HG02938 (cell line): ENCODE data around the gene TBCE.

ENCODE experiments used
- ATAC-seq: cut with Tn5 transposase; IDR thresholded peaks from one replicate; pipeline ENCODE4 v1.9.1; 2021; ENCODE audit warnings: mild to moderate bottlenecking, moderate library complexity; ENCODE audit not compliant: unreplicated experiment

The TBCE gene

GRCh38 chr1:235409042-235409820 lies 42.0 kb downstream of the TBCE start:
- no peak for ATAC-seq

GRCh38 chr1:235410467-235410866 lies 43.2 kb downstream of the TBCE start:
- ATAC-seq = no peak

GRCh38 chr1:235411489-235412486 lies 44.6 kb downstream of the TBCE start:
- no peak for ATAC-seq

- no peak for ATAC-seq
Observed at GRCh38 chr1:235415008-235415904, 48.0 kb downstream of the TBCE start.

- no peak for ATAC-seq
Observed at GRCh38 chr1:235416662-235417049, 49.4 kb downstream of the TBCE start.

GRCh38 chr1:235417086-235417697 lies 50.0 kb downstream of the TBCE start:
- ATAC-seq = no peak

GRCh38 chr1:235421751-235422150 lies 54.5 kb downstream of the TBCE start:
- ATAC-seq = no peak

- ATAC-seq = no peak
Observed at GRCh38 chr1:235423214-235423652, 56.0 kb downstream of the TBCE start.

- ATAC-seq = no peak
Observed at GRCh38 chr1:235424092-235424491, 56.9 kb downstream of the TBCE start.

- no peak for ATAC-seq
Observed at GRCh38 chr1:235425357-235425756, 58.1 kb downstream of the TBCE start.

- no peak for ATAC-seq
Observed at GRCh38 chr1:235426143-235426542, 58.9 kb downstream of the TBCE start.

- ATAC-seq = no peak
Observed at GRCh38 chr1:235426680-235427079, 59.5 kb downstream of the TBCE start.

- ATAC-seq = no peak
Observed at GRCh38 chr1:235427447-235427846, 60.2 kb downstream of the TBCE start.

- no peak for ATAC-seq
Observed at GRCh38 chr1:235429143-235429542, 61.9 kb downstream of the TBCE start.

- no peak for ATAC-seq
Observed at GRCh38 chr1:235430991-235431390, 63.8 kb downstream of the TBCE start.

- no peak for ATAC-seq
Observed at GRCh38 chr1:235434001-235434400, 66.8 kb downstream of the TBCE start.

GRCh38 chr1:235441159-235441685 lies 74.0 kb downstream of the TBCE start:
- ATAC-seq = no peak

GRCh38 chr1:235442788-235443429 lies 75.7 kb downstream of the TBCE start:
- ATAC-seq = no peak

GRCh38 chr1:235448616-235449015 lies 81.4 kb downstream of the TBCE start:
- ATAC-seq = no peak

- ATAC-seq = no peak
Observed at GRCh38 chr1:235450433-235450832, 83.2 kb downstream of the TBCE start.
